ENCODE measurements around the gene KIF14.

Gene KIF14

DNA sequence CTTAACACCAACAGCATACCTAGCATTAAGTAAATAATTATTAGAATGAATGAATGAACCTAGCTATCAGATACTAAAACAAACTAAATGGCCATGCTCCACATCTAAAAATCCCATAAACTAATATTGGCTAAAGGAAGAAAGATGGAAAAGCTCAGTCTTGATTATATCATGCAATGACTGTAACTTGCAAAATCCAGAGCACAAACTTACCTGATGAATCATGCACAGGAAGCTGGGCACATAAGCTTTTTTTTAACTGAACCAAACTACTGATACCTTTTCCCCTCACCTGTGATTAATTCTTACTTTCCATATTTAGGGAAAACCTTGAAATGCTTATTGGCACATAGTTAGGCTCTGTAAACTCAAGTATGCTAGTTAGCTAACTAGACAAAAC is 70.2 kb downstream of the KIF14 start:
- no peaks in the 10 kb centered on the region for H3K9me3 ChIP-seq (ENCODE audit: control insufficient read depth, insufficient read depth, low read length)
- no peak overlapping the region for H3K4me3 ChIP-seq (ENCODE audit: low read length)
- H3K27ac ChIP-seq (ENCODE audit: low read depth, low read length): no peak overlapping the region
- no peaks in the 10 kb centered on the region for H3F3A ChIP-seq (ENCODE audit: control insufficient read depth, insufficient read depth)
- no peak for TF ChIP-seq EZH2phosphoT487 (IDR thresholded peaks at IDR 0.05; ENCODE audit: borderline replicate concordance, low read length)
- TF ChIP-seq, protein P1, sequence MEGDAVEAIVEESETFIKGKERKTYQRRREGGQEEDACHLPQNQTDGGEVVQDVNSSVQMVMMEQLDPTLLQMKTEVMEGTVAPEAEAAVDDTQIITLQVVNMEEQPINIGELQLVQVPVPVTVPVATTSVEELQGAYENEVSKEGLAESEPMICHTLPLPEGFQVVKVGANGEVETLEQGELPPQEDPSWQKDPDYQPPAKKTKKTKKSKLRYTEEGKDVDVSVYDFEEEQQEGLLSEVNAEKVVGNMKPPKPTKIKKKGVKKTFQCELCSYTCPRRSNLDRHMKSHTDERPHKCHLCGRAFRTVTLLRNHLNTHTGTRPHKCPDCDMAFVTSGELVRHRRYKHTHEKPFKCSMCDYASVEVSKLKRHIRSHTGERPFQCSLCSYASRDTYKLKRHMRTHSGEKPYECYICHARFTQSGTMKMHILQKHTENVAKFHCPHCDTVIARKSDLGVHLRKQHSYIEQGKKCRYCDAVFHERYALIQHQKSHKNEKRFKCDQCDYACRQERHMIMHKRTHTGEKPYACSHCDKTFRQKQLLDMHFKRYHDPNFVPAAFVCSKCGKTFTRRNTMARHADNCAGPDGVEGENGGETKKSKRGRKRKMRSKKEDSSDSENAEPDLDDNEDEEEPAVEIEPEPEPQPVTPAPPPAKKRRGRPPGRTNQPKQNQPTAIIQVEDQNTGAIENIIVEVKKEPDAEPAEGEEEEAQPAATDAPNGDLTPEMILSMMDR (IDR thresholded peaks at IDR 0.05; ENCODE audit: low read depth, low read length, poor library complexity, severe bottlenecking): no peak
- peaks cover 3% of the 10 kb centered on the region; the same call in 1 of the 2 replicates for H3K36me3 ChIP-seq (ENCODE audit: control insufficient read depth, low read length)
- peaks cover 19% of the 10 kb centered on the region for H3K4me1 ChIP-seq (ENCODE audit: control insufficient read depth, low read length)
- H3K79me2 ChIP-seq (ENCODE audit: control insufficient read depth, low read length): no peaks in the 10 kb centered on the region
- no peaks in the 10 kb centered on the region; the same call in 1 of the 2 replicates for H4K20me1 ChIP-seq (ENCODE audit: control insufficient read depth, insufficient read depth, low read depth, low read length)
- H3K27me3 ChIP-seq (ENCODE audit: control insufficient read depth, low read length): peaks cover 7% of the 10 kb centered on the region
- H3K9me2 ChIP-seq (replicated peaks; ENCODE audit: control insufficient read depth, low read length): no peaks in the 10 kb centered on the region
- H3K4me2 ChIP-seq (ENCODE audit: low read length): no peak overlapping the region

DNA sequence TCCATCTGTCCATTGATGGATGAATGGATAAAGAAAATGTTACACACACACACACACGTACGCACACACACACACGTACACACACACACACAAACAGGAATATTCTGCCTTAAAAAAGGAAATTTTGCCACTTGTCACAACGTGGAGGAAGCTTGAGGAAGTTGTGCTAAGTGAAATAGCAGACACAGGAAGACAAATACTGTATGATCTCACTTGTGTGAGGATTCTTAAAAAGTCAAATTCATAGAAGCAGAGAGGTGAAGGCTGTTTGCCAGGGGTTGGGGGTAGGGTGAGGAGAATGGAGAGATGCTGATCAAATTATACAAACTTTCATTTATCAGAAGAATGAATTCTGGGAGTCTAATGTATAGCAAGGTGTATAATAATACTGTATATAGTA is 73.2 kb downstream of the KIF14 start:
- Histone ChIP-seq H3K4me3 (ENCODE audit: low read length) (no peak overlapping the region), H3F3A (ENCODE audit: control insufficient read depth, insufficient read depth) (no peaks in the 10 kb centered on the region), H3K79me2 (ENCODE audit: control insufficient read depth, low read length) (no peaks in the 10 kb centered on the region), H3K4me2 (ENCODE audit: low read length) (peak overlapping the region; percentile 28; the same call in 1 of the 2 replicates), H4K20me1 (ENCODE audit: control insufficient read depth, insufficient read depth, low read depth, low read length) (no peaks in the 10 kb centered on the region; the same call in 1 of the 2 replicates), H3K9me2 (replicated peaks; ENCODE audit: control insufficient read depth, low read length) (no peaks in the 10 kb centered on the region), H3K9me3 (ENCODE audit: control insufficient read depth, insufficient read depth, low read length) (no peaks in the 10 kb centered on the region), H3K4me1 (ENCODE audit: control insufficient read depth, low read length) (peaks cover 19% of the 10 kb centered on the region), H3K36me3 (ENCODE audit: control insufficient read depth, low read length) (no peaks in the 10 kb centered on the region), H3K27me3 (ENCODE audit: control insufficient read depth, low read length) (peaks cover 12% of the 10 kb centered on the region), H3K27ac (ENCODE audit: low read depth, low read length) (no peak overlapping the region)
- TF ChIP-seq EZH2phosphoT487 (IDR thresholded peaks at IDR 0.05; ENCODE audit: borderline replicate concordance, low read length): no peak
- TF ChIP-seq, protein P1 (IDR thresholded peaks at IDR 0.05; ENCODE audit: low read depth, low read length, poor library complexity, severe bottlenecking): no peak

DNA sequence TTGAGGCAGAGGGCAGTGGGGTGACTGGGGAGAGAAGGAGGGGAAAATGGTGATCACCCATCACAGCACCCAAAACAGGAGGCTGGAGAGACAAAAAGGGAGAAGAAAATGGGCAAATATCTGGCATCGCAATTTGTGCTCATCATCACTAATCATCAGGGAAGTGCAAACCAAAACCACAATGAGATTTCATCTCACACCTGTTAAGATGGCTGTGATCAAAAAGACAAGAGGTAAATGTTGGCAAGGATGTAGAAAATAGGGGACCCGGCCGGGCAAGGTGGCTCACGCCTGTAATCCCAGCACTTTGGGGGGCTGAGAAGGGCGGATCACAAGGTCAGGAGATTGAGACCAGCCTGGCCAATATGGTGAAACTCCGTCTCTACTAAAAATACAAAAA is 74.0 kb downstream of the KIF14 start:
- TF ChIP-seq, protein P1 (IDR thresholded peaks at IDR 0.05; ENCODE audit: low read depth, low read length, poor library complexity, severe bottlenecking): no peak
- H3K4me2 ChIP-seq (ENCODE audit: low read length): no peak overlapping the region

More for the DNA sequence above, 74.0 kb downstream of the KIF14 start:
- H3K27me3 ChIP-seq (ENCODE audit: control insufficient read depth, low read length): peaks cover 14% of the 10 kb centered on the region
- H3K4me3 ChIP-seq (ENCODE audit: low read length): no peak overlapping the region
- H3F3A ChIP-seq (ENCODE audit: control insufficient read depth, insufficient read depth): no peaks in the 10 kb centered on the region
- H3K36me3 ChIP-seq (ENCODE audit: control insufficient read depth, low read length): no peaks in the 10 kb centered on the region
- H3K4me1 ChIP-seq (ENCODE audit: control insufficient read depth, low read length): peaks cover 19% of the 10 kb centered on the region
- H3K79me2 ChIP-seq (ENCODE audit: control insufficient read depth, low read length): no peaks in the 10 kb centered on the region
- H3K9me2 ChIP-seq (replicated peaks; ENCODE audit: control insufficient read depth, low read length): no peaks in the 10 kb centered on the region
- no peaks in the 10 kb centered on the region; the same call in 1 of the 2 replicates for H4K20me1 ChIP-seq (ENCODE audit: control insufficient read depth, insufficient read depth, low read depth, low read length)
- H3K9me3 ChIP-seq (ENCODE audit: control insufficient read depth, insufficient read depth, low read length): no peaks in the 10 kb centered on the region
- no peak overlapping the region for H3K27ac ChIP-seq (ENCODE audit: low read depth, low read length)

Measured in DOHH2 (cell line).